ENCODE data around the gene DYRK1A.

DYRK1A gene

GRCh38 chr21:37562920-37563640, 196.5 kb downstream of the DYRK1A start:
- TF ChIP-seq CTCF (conservative IDR thresholded peaks at IDR 0.05; ENCODE audit: low read depth), result no peak
- ChIA-PET POLR2A (ENCODE audit: low non-redundant PET) (interaction anchor here (0.6 to 1.3 kb wide), 5 partner anchors 12 to 197 kb away, joined by 3 to 12 read pairs (median 4); no protein-coding TSS in a partner anchor), CTCF (interaction anchor here (0.8 to 1.2 kb wide), 3 partner anchors 12 to 1137 kb away, joined by 3 to 4 read pairs (median 4); no protein-coding TSS in a partner anchor)
- peak overlapping the region; percentile 93 for H3K27ac ChIP-seq
- no peak for DNase-seq (ENCODE audit: low spot score)

- POLR2A ChIA-PET (ENCODE audit: low non-redundant PET), result interaction anchor here (0.5 to 1.3 kb wide), 9 partner anchors 11 to 381 kb away, joined by 3 to 12 read pairs (median 4); no protein-coding TSS in a partner anchor
- peak; percentile 92 for DNase-seq (ENCODE audit: low spot score)
- peak overlapping the region; percentile 93 for H3K27ac ChIP-seq
- CTCF ChIA-PET, result interaction anchor here (0.5 to 1.2 kb wide), 6 partner anchors 11 to 263 kb away, joined by 3 to 4 read pairs (median 3); no protein-coding TSS in a partner anchor
- 0 out of 2 replicates have a peak, but pooled peaks have one; percentile 7 for TF ChIP-seq CTCF (conservative IDR thresholded peaks at IDR 0.05; ENCODE audit: low read depth)
Observed at GRCh38 chr21:37563641-37564340, 197.2 kb downstream of the DYRK1A start.

DNA sequence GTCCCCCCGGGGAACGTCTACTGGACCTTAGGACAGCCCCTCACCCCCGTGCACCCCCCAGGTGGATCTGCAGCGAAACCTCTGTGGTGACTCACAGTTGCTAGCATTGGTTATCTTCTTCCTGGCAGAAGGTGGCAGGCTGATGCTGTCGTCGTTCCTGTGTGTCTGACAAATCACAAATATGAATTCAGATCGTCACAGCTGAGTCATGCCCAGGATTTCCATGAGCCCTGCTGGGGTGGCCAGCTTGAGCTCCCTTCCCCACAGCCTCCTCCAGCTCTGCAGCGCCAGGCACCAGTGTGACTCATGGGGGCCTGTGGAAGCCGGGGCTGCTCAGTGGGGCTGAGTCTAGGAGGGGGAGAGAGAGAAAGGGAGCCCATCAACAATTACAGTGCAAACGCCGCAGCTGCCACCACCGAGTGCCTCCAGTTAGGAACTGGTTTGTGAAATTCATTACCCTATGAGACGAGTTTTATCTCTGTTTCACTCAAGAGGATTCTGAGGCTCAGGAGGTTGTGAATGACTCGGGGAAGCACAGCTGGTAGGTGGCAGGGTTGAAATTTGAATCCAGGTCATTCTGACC, 197.9 kb downstream of the DYRK1A start:
- ChIA-PET POLR2A (ENCODE audit: low non-redundant PET) (interaction anchor here (0.5 to 1.3 kb wide), 7 partner anchors 11 to 381 kb away, joined by 3 to 4 read pairs (median 3); no protein-coding TSS in a partner anchor), CTCF (interaction anchor here (0.6 to 1.2 kb wide), 7 partner anchors 14 to 685 kb away, joined by 3 to 5 read pairs (median 3); no protein-coding TSS in a partner anchor)
- H3K27ac ChIP-seq, result peak overlapping the region; percentile 93
- TF ChIP-seq CTCF (conservative IDR thresholded peaks at IDR 0.05; ENCODE audit: low read depth), result 0 out of 2 replicates have a peak, but pooled peaks have one; percentile 10
- DNase-seq (ENCODE audit: low spot score), result peak; percentile 83

- ChIA-PET CTCF (interaction anchor here (0.7 to 1.2 kb wide), 4 partner anchors 112 to 684 kb away, joined by 3 to 5 read pairs (median 3); no protein-coding TSS in a partner anchor), POLR2A (ENCODE audit: low non-redundant PET) (interaction anchor here (0.8 kb wide), 1 partner anchor 255 kb away, joined by 4 read pairs; no protein-coding TSS in a partner anchor)
- TF ChIP-seq CTCF (conservative IDR thresholded peaks at IDR 0.05; ENCODE audit: low read depth), result no peak
- H3K27ac ChIP-seq, result peak overlapping the region; percentile 93
- no peak for DNase-seq (ENCODE audit: low spot score)
Observed at GRCh38 chr21:37564924-37565529, 198.5 kb downstream of the DYRK1A start.

DNA sequence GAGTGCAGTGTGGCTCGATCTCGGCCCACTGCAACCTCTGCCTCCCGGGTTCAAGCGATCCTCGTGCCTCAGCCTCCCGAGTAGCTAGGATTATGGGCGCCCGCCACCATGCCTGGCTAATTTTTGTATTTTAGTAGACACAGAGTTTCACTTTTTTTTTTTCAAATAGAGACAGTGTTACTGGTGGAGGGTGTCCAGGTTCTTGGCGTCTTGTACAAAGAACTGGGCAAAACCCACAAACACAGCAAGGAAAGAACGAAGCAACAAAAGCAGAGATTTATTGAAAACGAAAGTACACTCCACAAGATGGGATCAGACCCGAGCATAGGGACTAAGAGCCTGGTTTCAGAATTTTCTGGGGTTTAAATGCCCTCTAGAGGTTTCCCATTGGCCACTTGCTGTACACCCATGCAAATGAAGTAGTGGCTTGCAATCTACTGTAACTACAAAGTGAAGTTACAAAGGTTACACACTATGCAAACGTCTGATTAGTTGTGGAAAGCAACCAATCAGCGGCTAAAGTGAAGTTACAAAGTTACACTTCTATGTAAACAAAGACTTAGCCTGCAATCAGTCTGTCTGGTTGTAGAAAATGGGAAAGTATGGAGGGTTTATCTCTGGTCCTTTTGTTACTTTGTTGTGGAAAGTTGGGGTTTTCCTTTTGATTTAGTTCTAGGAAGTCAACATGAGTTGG, 199.1 kb downstream of the DYRK1A start:
- no peak for TF ChIP-seq CTCF (conservative IDR thresholded peaks at IDR 0.05; ENCODE audit: low read depth)
- DNase-seq (ENCODE audit: low spot score), result no peak
- ChIA-PET CTCF (interaction anchor here (1.2 kb wide), 1 partner anchor 200 kb away, joined by 5 read pairs; no protein-coding TSS in a partner anchor), POLR2A (ENCODE audit: low non-redundant PET) (no interaction called here)
- no peak overlapping the region for H3K27ac ChIP-seq

All from RWPE1 (cell line).